GM12801 (cell line): Measurements from ENCODE around the gene HOXA11.

Source experiments
- TF ChIP-seq, protein P1 (sequence below): IDR thresholded peaks from one replicate; pipeline ENCODE4 v1.5.1; 2011; ENCODE audit warnings: control low read depth; ENCODE audit not compliant: insufficient read length; ENCODE audit errors: extremely low read depth

The HOXA11 gene

DNA sequence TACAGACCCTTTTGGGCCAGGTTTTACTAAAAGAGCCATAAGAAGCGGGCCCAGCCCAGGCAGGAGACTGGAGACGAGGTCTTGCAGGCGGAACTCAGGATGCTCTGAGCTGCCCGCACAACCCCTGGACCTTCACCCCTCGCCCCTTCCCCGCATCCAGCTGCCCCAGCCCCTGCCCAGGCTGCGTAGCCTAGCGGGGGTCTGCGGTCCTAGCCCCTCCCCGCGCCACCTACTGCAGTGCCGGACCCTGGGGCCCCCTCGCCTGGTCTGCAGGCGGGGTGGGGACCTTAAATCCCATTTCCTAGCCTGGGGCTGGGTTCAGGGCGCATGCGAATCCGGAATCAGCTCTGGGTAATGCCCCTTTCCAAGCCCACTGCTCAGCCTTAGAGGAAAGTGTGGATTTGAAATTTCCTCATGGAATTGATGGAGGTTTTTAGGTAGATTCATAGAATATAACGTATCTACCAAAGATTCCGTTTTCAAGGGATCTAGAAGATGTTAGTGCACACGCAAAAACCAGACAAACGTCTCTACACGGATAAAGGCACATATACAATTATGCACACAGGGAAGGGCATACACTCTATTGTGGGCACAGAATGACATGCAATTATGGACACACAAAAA is 32.1 kb downstream of the HOXA11 start:
- TF ChIP-seq, protein P1, sequence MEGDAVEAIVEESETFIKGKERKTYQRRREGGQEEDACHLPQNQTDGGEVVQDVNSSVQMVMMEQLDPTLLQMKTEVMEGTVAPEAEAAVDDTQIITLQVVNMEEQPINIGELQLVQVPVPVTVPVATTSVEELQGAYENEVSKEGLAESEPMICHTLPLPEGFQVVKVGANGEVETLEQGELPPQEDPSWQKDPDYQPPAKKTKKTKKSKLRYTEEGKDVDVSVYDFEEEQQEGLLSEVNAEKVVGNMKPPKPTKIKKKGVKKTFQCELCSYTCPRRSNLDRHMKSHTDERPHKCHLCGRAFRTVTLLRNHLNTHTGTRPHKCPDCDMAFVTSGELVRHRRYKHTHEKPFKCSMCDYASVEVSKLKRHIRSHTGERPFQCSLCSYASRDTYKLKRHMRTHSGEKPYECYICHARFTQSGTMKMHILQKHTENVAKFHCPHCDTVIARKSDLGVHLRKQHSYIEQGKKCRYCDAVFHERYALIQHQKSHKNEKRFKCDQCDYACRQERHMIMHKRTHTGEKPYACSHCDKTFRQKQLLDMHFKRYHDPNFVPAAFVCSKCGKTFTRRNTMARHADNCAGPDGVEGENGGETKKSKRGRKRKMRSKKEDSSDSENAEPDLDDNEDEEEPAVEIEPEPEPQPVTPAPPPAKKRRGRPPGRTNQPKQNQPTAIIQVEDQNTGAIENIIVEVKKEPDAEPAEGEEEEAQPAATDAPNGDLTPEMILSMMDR, result no peak

- TF ChIP-seq, protein P1, result no peak
Measured at GRCh38 chr7:27151931-27152815, 32.9 kb downstream of the HOXA11 start, which contains the start of gene HOXA3. Gene HOXA3 (minus strand): TSS chr7:27152583. CDS start chr7:27110640, 41,943 bp downstream.

GRCh38 chr7:27151341-27151930 is 33.6 kb downstream of the HOXA11 start:
- TF ChIP-seq, protein P1, result no peak

- TF ChIP-seq, protein P1, result no peak
Measured at GRCh38 chr7:27150568-27151340, 34.3 kb downstream of the HOXA11 start.

GRCh38 chr7:27149842-27150567 is 35.0 kb downstream of the HOXA11 start:
- TF ChIP-seq, protein P1, result no peak

DNA sequence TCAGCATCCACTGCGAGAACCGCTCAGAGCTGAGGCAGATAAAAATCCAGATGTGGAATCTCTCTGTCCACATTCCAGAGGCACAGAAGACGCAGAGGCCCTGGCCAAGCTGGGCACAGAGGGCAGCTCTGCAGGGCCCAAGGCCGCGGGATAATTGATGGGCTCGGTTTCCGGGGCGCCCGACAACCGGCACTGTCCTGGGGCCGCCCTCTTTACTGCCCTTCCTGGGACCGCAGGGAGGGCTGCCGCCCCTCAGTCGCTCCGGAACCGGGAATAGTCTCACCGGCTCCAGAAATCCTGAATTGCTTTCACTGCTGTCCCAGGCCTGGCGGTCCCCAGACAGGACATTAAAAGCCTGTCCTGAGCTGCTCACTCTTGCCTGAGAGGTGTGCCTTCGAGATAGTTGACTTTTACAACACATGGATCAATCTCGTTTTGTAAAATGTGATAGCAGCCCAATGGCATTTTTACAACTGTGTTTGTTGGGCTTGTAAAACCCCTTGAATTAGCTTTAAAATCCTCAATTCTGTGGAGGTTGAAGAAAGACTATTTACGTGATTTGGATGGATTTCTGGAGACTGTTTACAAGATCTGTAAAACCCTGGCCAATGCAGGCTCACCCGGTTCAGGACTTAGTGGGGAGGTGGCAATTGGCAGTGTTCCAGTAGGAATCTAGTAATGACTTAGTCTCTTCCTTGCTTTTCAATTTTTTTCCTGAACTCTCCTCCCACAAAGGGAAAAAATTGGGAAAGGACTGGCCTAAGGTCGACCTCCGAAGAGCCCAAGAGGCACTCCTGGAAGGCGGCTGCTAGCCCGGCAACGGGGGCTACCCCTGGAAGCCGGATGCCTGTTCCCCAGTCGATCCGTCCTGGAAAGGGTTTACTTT is 36.0 kb downstream of the HOXA11 start:
- TF ChIP-seq, protein P1, result no peak
